ENCODE data around the gene GABRG2. TPM values are rescaled to one million over a fixed set of nuclear protein-coding genes. Genes with fewer than 3 reads are reported as not detected.

GABRG2 gene
- total and polyA plus RNA-seq, 2 experiments from 2014 or later: 3.5 to 5.3 TPM

- TF ChIP-seq, protein P1, sequence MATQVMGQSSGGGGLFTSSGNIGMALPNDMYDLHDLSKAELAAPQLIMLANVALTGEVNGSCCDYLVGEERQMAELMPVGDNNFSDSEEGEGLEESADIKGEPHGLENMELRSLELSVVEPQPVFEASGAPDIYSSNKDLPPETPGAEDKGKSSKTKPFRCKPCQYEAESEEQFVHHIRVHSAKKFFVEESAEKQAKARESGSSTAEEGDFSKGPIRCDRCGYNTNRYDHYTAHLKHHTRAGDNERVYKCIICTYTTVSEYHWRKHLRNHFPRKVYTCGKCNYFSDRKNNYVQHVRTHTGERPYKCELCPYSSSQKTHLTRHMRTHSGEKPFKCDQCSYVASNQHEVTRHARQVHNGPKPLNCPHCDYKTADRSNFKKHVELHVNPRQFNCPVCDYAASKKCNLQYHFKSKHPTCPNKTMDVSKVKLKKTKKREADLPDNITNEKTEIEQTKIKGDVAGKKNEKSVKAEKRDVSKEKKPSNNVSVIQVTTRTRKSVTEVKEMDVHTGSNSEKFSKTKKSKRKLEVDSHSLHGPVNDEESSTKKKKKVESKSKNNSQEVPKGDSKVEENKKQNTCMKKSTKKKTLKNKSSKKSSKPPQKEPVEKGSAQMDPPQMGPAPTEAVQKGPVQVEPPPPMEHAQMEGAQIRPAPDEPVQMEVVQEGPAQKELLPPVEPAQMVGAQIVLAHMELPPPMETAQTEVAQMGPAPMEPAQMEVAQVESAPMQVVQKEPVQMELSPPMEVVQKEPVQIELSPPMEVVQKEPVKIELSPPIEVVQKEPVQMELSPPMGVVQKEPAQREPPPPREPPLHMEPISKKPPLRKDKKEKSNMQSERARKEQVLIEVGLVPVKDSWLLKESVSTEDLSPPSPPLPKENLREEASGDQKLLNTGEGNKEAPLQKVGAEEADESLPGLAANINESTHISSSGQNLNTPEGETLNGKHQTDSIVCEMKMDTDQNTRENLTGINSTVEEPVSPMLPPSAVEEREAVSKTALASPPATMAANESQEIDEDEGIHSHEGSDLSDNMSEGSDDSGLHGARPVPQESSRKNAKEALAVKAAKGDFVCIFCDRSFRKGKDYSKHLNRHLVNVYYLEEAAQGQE (IDR thresholded peaks at IDR 0.05; ENCODE audit: unreplicated experiment): no peak
- TF ChIP-seq STAT1 (IDR thresholded peaks at IDR 0.05; ENCODE audit: unreplicated experiment) (no peak), POLR2AphosphoS5 (IDR thresholded peaks at IDR 0.05; ENCODE audit: low read depth) (no peak), CREB1 (CRISPR knock-in tag; IDR thresholded peaks at IDR 0.05; ENCODE audit: low read depth) (no peak), ETS1 (IDR thresholded peaks at IDR 0.05) (no peak), EZH2phosphoT487 (IDR thresholded peaks at IDR 0.05; ENCODE audit: unreplicated experiment) (no peak)
These were observed 92.8 kb downstream of the GABRG2 start (continued) for GRCh38 chr5:162160401-162160800.

DNA sequence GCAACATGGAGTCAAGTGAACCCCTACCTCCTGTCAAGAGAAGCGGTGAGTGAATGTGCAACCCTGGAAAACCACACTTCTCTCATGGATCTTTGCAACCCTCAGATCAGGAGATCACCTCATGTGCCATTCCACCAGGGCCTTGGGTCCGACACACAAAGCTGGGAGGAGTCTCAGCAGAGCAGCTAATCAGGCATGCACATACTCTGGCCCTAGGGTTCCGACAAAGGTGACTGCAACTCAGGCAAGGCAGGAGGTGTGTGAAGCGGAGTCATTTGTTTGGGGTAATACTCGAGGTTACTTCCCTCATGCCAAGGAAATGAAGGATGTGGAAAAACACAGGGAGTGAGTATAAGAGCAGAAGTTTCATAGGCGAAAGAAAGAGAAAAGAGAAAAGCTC is 96.1 kb downstream of the GABRG2 start:
- no peak overlapping the region for H3K27ac Mint-ChIP-seq
- H3K27me3 Mint-ChIP-seq (ENCODE audit: insufficient read depth, low read depth, poor library complexity): peaks cover 4% of the 10 kb centered on the region
- TF ChIP-seq ZNF331 (CRISPR knock-in tag; IDR thresholded peaks at IDR 0.05; ENCODE audit: low read depth) (no peak), JUNB (IDR thresholded peaks at IDR 0.05; ENCODE audit: unreplicated experiment) (no peak), NANOG (IDR thresholded peaks at IDR 0.05; ENCODE audit: borderline replicate concordance) (no peak)
- TF ChIP-seq, protein P2, sequence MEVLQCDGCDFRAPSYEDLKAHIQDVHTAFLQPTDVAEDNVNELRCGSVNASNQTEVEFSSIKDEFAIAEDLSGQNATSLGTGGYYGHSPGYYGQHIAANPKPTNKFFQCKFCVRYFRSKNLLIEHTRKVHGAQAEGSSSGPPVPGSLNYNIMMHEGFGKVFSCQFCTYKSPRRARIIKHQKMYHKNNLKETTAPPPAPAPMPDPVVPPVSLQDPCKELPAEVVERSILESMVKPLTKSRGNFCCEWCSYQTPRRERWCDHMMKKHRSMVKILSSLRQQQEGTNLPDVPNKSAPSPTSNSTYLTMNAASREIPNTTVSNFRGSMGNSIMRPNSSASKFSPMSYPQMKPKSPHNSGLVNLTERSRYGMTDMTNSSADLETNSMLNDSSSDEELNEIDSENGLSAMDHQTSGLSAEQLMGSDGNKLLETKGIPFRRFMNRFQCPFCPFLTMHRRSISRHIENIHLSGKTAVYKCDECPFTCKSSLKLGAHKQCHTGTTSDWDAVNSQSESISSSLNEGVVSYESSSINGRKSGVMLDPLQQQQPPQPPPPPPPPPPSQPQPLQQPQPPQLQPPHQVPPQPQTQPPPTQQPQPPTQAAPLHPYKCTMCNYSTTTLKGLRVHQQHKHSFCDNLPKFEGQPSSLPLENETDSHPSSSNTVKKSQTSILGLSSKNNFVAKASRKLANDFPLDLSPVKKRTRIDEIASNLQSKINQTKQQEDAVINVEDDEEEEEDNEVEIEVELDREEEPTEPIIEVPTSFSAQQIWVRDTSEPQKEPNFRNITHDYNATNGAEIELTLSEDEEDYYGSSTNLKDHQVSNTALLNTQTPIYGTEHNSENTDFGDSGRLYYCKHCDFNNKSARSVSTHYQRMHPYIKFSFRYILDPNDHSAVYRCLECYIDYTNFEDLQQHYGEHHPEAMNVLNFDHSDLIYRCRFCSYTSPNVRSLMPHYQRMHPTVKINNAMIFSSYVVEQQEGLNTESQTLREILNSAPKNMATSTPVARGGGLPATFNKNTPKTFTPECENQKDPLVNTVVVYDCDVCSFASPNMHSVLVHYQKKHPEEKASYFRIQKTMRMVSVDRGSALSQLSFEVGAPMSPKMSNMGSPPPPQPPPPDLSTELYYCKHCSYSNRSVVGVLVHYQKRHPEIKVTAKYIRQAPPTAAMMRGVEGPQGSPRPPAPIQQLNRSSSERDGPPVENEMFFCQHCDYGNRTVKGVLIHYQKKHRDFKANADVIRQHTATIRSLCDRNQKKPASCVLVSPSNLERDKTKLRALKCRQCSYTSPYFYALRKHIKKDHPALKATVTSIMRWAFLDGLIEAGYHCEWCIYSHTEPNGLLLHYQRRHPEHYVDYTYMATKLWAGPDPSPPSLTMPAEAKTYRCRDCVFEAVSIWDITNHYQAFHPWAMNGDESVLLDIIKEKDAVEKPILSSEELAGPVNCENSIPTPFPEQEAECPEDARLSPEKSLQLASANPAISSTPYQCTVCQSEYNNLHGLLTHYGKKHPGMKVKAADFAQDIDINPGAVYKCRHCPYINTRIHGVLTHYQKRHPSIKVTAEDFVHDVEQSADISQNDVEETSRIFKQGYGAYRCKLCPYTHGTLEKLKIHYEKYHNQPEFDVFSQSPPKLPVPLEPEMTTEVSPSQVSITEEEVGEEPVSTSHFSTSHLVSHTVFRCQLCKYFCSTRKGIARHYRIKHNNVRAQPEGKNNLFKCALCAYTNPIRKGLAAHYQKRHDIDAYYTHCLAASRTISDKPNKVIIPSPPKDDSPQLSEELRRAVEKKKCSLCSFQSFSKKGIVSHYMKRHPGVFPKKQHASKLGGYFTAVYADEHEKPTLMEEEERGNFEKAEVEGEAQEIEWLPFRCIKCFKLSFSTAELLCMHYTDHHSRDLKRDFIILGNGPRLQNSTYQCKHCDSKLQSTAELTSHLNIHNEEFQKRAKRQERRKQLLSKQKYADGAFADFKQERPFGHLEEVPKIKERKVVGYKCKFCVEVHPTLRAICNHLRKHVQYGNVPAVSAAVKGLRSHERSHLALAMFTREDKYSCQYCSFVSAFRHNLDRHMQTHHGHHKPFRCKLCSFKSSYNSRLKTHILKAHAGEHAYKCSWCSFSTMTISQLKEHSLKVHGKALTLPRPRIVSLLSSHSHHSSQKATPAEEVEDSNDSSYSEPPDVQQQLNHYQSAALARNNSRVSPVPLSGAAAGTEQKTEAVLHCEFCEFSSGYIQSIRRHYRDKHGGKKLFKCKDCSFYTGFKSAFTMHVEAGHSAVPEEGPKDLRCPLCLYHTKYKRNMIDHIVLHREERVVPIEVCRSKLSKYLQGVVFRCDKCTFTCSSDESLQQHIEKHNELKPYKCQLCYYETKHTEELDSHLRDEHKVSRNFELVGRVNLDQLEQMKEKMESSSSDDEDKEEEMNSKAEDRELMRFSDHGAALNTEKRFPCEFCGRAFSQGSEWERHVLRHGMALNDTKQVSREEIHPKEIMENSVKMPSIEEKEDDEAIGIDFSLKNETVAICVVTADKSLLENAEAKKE (CRISPR knock-in tag; IDR thresholded peaks at IDR 0.05): no peak
- TF ChIP-seq, protein P1 (IDR thresholded peaks at IDR 0.05; ENCODE audit: unreplicated experiment): no peak

More for the DNA sequence above, 96.1 kb downstream of the GABRG2 start:
- no peak overlapping the region for H3K27ac ChIP-seq (ENCODE audit: low read depth)
- H3K4me3 Mint-ChIP-seq: no peak overlapping the region
- H3K9me2 ChIP-seq (ENCODE audit: insufficient read depth): no peaks in the 10 kb centered on the region; the same call in 1 of the 2 replicates
- peak overlapping the region; percentile 88 for H2AFZ ChIP-seq
- H3K36me3 ChIP-seq (ENCODE audit: insufficient read depth): 0 out of 2 replicates have a peak, but pooled peaks cover 5% of the 10 kb centered on the region
- H3K36me3 Mint-ChIP-seq (ENCODE audit: low read depth): peaks cover 12% of the 10 kb centered on the region
- no peak overlapping the region for H3K4me3 ChIP-seq
- H3K79me2 ChIP-seq (replicated peaks; ENCODE audit: insufficient read depth): no peaks in the 10 kb centered on the region
- no peaks in the 10 kb centered on the region for H3F3A ChIP-seq (replicated peaks; ENCODE audit: low read depth)
- peak; percentile 5 for DNase-seq (ENCODE audit: low spot score)
- peaks cover 16% of the 10 kb centered on the region for H3K9me3 Mint-ChIP-seq
- ATAC-seq: no peak; the same call in 2 of the 3 replicates
- H3K4me2 ChIP-seq: no peak overlapping the region
- peaks cover 9% of the 10 kb centered on the region for H3K4me1 Mint-ChIP-seq
- H4K20me1 ChIP-seq (replicated peaks; ENCODE audit: insufficient read depth): no peaks in the 10 kb centered on the region
- H3K27me3 ChIP-seq (ENCODE audit: insufficient read depth): no peaks in the 10 kb centered on the region
- H3K4me1 ChIP-seq (ENCODE audit: insufficient read depth): no peaks in the 10 kb centered on the region

Data from GM23338 (cell line).